H1 (cell line): Measurements from ENCODE around the gene SLC17A1. TPM values are rescaled to one million over a fixed set of nuclear protein-coding genes. Genes with fewer than 3 reads are reported as not detected.

ENCODE experiments used
- CTCF ChIA-PET: fragments of 300-600 bp; sonication (Branson Sonifier 250); formaldehyde crosslinking; loops from one replicate; lab custom pipeline; 2021; ENCODE audit not compliant: partially characterized antibody; lab: Charles Lee
- POLR2A ChIA-PET: fragments of 300-600 bp; sonication (Branson Sonifier 250); formaldehyde crosslinking; loops from one replicate; lab custom pipeline; 2021; ENCODE audit warnings: inconsistent platforms; ENCODE audit not compliant: partially characterized antibody; lab: Charles Lee
- DNase-seq, 2 experiments: peaks; one replicate each; pipeline versions ENCODE4 v3.0.0 to v3.0.0-alpha.2; 2010 to 2022; ENCODE audit warnings: low spot score in 2 of 2, low read depth in 1 of 2, mixed read lengths in 1 of 2
- FAIRE-seq: peaks from 2 replicates; lab custom pipeline; 2011; peaks lifted over from hg19 to GRCh38; lab: Jason Lieb, UNC
- H2AFZ ChIP-seq: 2 replicates; pipeline ENCODE4 v1.8.1; 2012; ENCODE audit warnings: low read length, inconsistent platforms
- H2AK5ac ChIP-seq: 2 replicates; pipeline ENCODE4 v1.6.1; 2013; ENCODE audit warnings: low read depth, low read length
- H2BK120ac ChIP-seq: replicated peaks from 2 replicates; pipeline ENCODE3; 2013; ENCODE audit warnings: low read depth, low read length, inconsistent platforms
- H2BK12ac ChIP-seq: 2 replicates; pipeline ENCODE4 v1.6.1; 2013; ENCODE audit warnings: low read depth, low read length
- H2BK15ac ChIP-seq: 2 replicates; pipeline ENCODE4 v1.6.1; 2013; ENCODE audit warnings: low read length
- H2BK20ac ChIP-seq: 2 replicates; pipeline ENCODE4 v1.6.1; 2013; ENCODE audit warnings: low read length
- H2BK5ac ChIP-seq: 2 replicates; pipeline ENCODE4 v1.6.1; 2013; ENCODE audit warnings: low read depth, low read length
- H3K14ac ChIP-seq: 2 replicates; pipeline ENCODE4 v1.6.1; 2013; ENCODE audit warnings: inconsistent platforms; ENCODE audit not compliant: insufficient read length
- H3K18ac ChIP-seq: 2 replicates; pipeline ENCODE4 v1.6.1; 2013; ENCODE audit warnings: low read length; ENCODE audit errors: extremely low read depth
- H3K23ac ChIP-seq: 2 replicates; pipeline ENCODE4 v1.6.1; 2013; ENCODE audit warnings: inconsistent platforms; ENCODE audit not compliant: insufficient read length
- H3K23me2 ChIP-seq: 2 replicates; pipeline ENCODE4 v1.6.1; 2013; ENCODE audit warnings: low read depth, low read length
- H3K27ac ChIP-seq: 2 replicates; pipeline ENCODE4 v1.6.1; 2011; ENCODE audit warnings: low read depth, low read length, inconsistent platforms
- H3K27me3 ChIP-seq, 4 experiments: replicated peaks in 1 of 4; 1 replicate in 1 of 4; 2 replicates in 3 of 4; pipeline versions ENCODE4 v1.6.1 to v1.8.1; 2011 to 2013; ENCODE audit warnings: low read length in 3 of 4, mild to moderate bottlenecking in 3 of 4, inconsistent platforms in 2 of 4, mixed read lengths in 2 of 4, moderate library complexity in 1 of 4; ENCODE audit not compliant: control insufficient read depth in 3 of 4, insufficient read depth in 3 of 4; ENCODE audit errors: extremely low read depth in 1 of 4
- H3K36me3 ChIP-seq, 4 experiments: 2 replicates each; pipeline versions ENCODE4 v1.6.1 to v1.8.1; 2011 to 2013; ENCODE audit warnings: mild to moderate bottlenecking in 4 of 4, low read length in 3 of 4, moderate library complexity in 2 of 4, control low read depth in 1 of 4, inconsistent platforms in 1 of 4; ENCODE audit not compliant: insufficient read depth in 4 of 4, control insufficient read depth in 2 of 4
- H3K4ac ChIP-seq: replicated peaks from 2 replicates; pipeline ENCODE3; 2013; ENCODE audit warnings: low read length, low read depth, mixed read lengths, inconsistent platforms; ENCODE audit not compliant: insufficient read length
- H3K4me1 ChIP-seq, 4 experiments: replicated peaks in 1 of 4; 1 replicate in 1 of 4; 2 replicates in 3 of 4; pipeline versions ENCODE4 v1.6.1 to v1.8.1; 2011 to 2013; ENCODE audit warnings: low read length in 3 of 4, inconsistent platforms in 2 of 4, mixed read lengths in 1 of 4; ENCODE audit not compliant: insufficient read depth in 4 of 4, control insufficient read depth in 3 of 4
- H3K4me2 ChIP-seq, 2 experiments: 2 replicates each; pipeline versions ENCODE4 v1.6.1 to v1.8.1; 2011 to 2013; ENCODE audit warnings: low read depth in 2 of 2, low read length in 2 of 2, control low read depth in 1 of 2, inconsistent platforms in 1 of 2, mild to moderate bottlenecking in 1 of 2; ENCODE audit not compliant: insufficient read depth in 1 of 2
- H3K4me3 ChIP-seq, 4 experiments: fragments of 200-600, 300-600 bp in 1 of 4; sonication (generic), shearing (Covaris generic), sonication (Bioruptor Twin) in 1 of 4; 2 replicates each; pipeline versions ENCODE4 v1.5.1 to v1.8.1; 2011 to 2016; ENCODE audit warnings: low read length in 4 of 4, low read depth in 3 of 4, control low read depth in 2 of 4, inconsistent platforms in 2 of 4, mild to moderate bottlenecking in 2 of 4, mixed read lengths in 1 of 4, moderate library complexity in 1 of 4; ENCODE audit not compliant: insufficient read depth in 2 of 4; ENCODE audit errors: extremely low read depth in 1 of 4
- H3K56ac ChIP-seq: replicated peaks from 2 replicates; pipeline ENCODE3; 2013; ENCODE audit warnings: low read depth, mild to moderate bottlenecking, mixed read lengths, low read length, inconsistent platforms; ENCODE audit not compliant: insufficient read length
- H3K79me1 ChIP-seq: 2 replicates; pipeline ENCODE4 v1.6.1; 2013; ENCODE audit warnings: low read depth, low read length, control low read depth
- H3K79me2 ChIP-seq, 2 experiments: 2 replicates each; pipeline versions ENCODE4 v1.6.1 to v1.8.1; 2012 to 2013; ENCODE audit warnings: low read length in 2 of 2, mild to moderate bottlenecking in 2 of 2, inconsistent platforms in 1 of 2; ENCODE audit not compliant: insufficient read depth in 2 of 2, control insufficient read depth in 1 of 2
- H3K9ac ChIP-seq, 4 experiments: replicated peaks in 1 of 4; 1 replicate in 1 of 4; 2 replicates in 3 of 4; pipeline versions ENCODE4 v1.6.1 to v1.8.1; 2011 to 2013; ENCODE audit warnings: low read depth in 3 of 4, low read length in 3 of 4, control low read depth in 2 of 4, mild to moderate bottlenecking in 2 of 4, moderate library complexity in 2 of 4, inconsistent platforms in 1 of 4; ENCODE audit errors: extremely low read depth in 1 of 4
- H3K9me3 ChIP-seq, 2 experiments: 2 replicates each; pipeline versions ENCODE4 v1.6.1 to v1.8.1; 2012 to 2013; ENCODE audit warnings: mild to moderate bottlenecking in 2 of 2, moderate library complexity in 2 of 2, control low read depth in 1 of 2, inconsistent platforms in 1 of 2, low read depth in 1 of 2, low read length in 1 of 2, mixed read lengths in 1 of 2; ENCODE audit not compliant: insufficient read depth in 2 of 2
- H4K20me1 ChIP-seq, 2 experiments: replicated peaks in 1 of 2; 2 replicates each; pipeline versions ENCODE3 to v1.8.1; 2011 to 2013; ENCODE audit warnings: inconsistent platforms in 2 of 2, low read length in 2 of 2, mild to moderate bottlenecking in 1 of 2; ENCODE audit not compliant: insufficient read depth in 2 of 2, control insufficient read depth in 1 of 2
- H4K5ac ChIP-seq: 2 replicates; pipeline ENCODE4 v1.6.1; 2013; ENCODE audit warnings: low read length, low read depth, mixed read lengths, inconsistent platforms; ENCODE audit not compliant: insufficient read length
- H4K8ac ChIP-seq: 2 replicates; pipeline ENCODE4 v1.8.0; 2013; ENCODE audit warnings: mild to moderate bottlenecking, moderate library complexity, low read length, inconsistent platforms; ENCODE audit not compliant: insufficient read depth; ENCODE audit errors: extremely low read depth
- H4K91ac ChIP-seq: replicated peaks from 2 replicates; pipeline ENCODE3; 2013; ENCODE audit warnings: low read length, mixed read lengths, inconsistent platforms; ENCODE audit not compliant: insufficient read length
- CTCF ChIP-seq, 3 experiments: IDR thresholded peaks; 1 replicate in 2 of 3; 2 replicates in 1 of 3; pipeline versions ENCODE4 v1.5.1 to v1.6.1; 2011; ENCODE audit warnings: low read length in 3 of 3, mild to moderate bottlenecking in 3 of 3, inconsistent platforms in 2 of 3, low read depth in 1 of 3, moderate library complexity in 1 of 3; ENCODE audit not compliant: insufficient read depth in 1 of 3; ENCODE audit errors: control extremely low read depth in 1 of 3
- KDM1A ChIP-seq: fragments of 200-600, 300-600 bp; sonication (generic); IDR thresholded peaks from 2 replicates; pipeline ENCODE4 v1.7.1; 2016; ENCODE audit warnings: mild to moderate bottlenecking, low read length, borderline replicate concordance
- RBBP5 ChIP-seq: IDR thresholded peaks from 2 replicates; pipeline ENCODE4 v1.7.1; 2012; ENCODE audit warnings: low read depth, mild to moderate bottlenecking, inconsistent platforms, low read length, moderate library complexity, borderline replicate concordance
- WGBS, 2 experiments: shearing (Covaris generic) in 1 of 2; methylation state at CpG; one replicate each; pipeline versions ENCODE4 v1.1.6 to v1.1.7; 2013 to 2015; ENCODE audit warnings: low lambda C conversion rate in 2 of 2, mixed read lengths in 2 of 2, inconsistent platforms in 1 of 2, low coverage in 1 of 2, missing lambda C conversion rate in 1 of 2; ENCODE audit not compliant: insufficient replicate concordance in 2 of 2, insufficient coverage in 1 of 2, insufficient read length in 1 of 2; ENCODE audit errors: extremely low coverage in 1 of 2, missing lambda C conversion rate in 1 of 2; 5-methylcytosine and 5-hydroxymethylcytosine counted together
- polyA plus RNA-seq, 7 experiments: library from polyadenylated mRNA; depleted of rRNA in 3 of 7; stranded (reverse) in 5 of 7; unstranded in 2 of 7; fragments of >200 nt in 5 of 7; fragments of 200-250 nt in 2 of 7; gene quantifications; 1 replicate in 5 of 7; 2 replicates in 1 of 7; 4 replicates in 1 of 7; pipeline versions ENCODE4 v1.2.1 to v1.2.3, GENCODE V29; 2011 to 2013; ENCODE audit warnings: missing spikeins in 2 of 7, mixed read lengths in 2 of 7
- total RNA-seq: library from RNA; stranded (reverse); fragmentation: NEBNext Ultra II Directional; extraction: Animal tissue kit (Norgen Biotek cat#: 25700); gene quantifications from 2 replicates; pipeline ENCODE4 v1.2.1, GENCODE V29; 2021

SLC17A1 gene
- total and polyA plus RNA-seq, 2 of the 8 experiments (the other 6 are each of a cell fraction or from before 2014, with no cell fraction given) = not detected

DNA sequence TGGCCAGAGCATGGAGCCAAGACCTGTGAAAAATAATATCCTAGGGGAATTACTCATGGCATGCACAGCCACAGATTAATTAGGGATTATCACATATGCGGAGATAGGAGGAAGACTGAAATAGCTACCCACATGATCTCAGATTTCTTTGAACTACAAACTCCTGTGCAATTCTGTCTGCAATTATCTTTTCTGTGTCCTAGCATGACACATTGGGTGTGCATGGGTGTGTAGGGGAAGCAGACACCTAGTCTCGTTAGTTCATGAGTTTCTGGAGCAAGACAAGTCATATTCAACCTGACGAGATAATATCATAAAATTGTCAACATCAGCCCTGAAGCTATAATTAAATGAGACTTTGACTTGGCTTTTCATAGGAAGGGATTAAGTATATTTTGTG, 80.9 kb downstream of the SLC17A1 start:
- no peak overlapping the region for H3K56ac ChIP-seq

More for the DNA sequence above, 80.9 kb downstream of the SLC17A1 start:
- no peak overlapping the region for H2AK5ac ChIP-seq
- H3K4me2 ChIP-seq = no peak overlapping the region
- no peaks in the 10 kb centered on the region for H4K20me1 ChIP-seq
- no peak overlapping the region for H4K5ac ChIP-seq
- WGBS, 2 experiments = 63% methylated on average over 3 of the region's 3 CpGs; no CpG with 5 or more reads in 1 of the 2 experiments
- no peaks in the 10 kb centered on the region for H3K4me1 ChIP-seq
- no peak overlapping the region for H3K4me3 ChIP-seq
- H3K23ac ChIP-seq = no peak overlapping the region
- ChIA-PET CTCF (interaction anchor here (1.5 to 3.0 kb wide), 5 partner anchors 8 to 253 kb away, joined by 3 to 13 read pairs (median 5); no protein-coding TSS in a partner anchor), POLR2A (no interaction called here)
- H3K27me3 ChIP-seq = no peaks in the 10 kb centered on the region
- no peaks in the 10 kb centered on the region for H3K79me2 ChIP-seq
- no peaks in the 10 kb centered on the region; the same call in 1 of the 2 replicates for H3K23me2 ChIP-seq
- H3K36me3 ChIP-seq = no peaks in the 10 kb centered on the region
- H3K27ac ChIP-seq = no peak overlapping the region
- H2BK5ac ChIP-seq = no peak overlapping the region
- H3K4ac ChIP-seq = no peak overlapping the region
- H2BK15ac ChIP-seq = no peak overlapping the region
- no peaks in the 10 kb centered on the region for H3K79me1 ChIP-seq
- no peak for TF ChIP-seq KDM1A
- TF ChIP-seq CTCF (IDR thresholded peaks at IDR 0.05; ENCODE audit: control extremely low read depth in 1 of 3, insufficient read depth in 1 of 3, low read depth in 1 of 3, low read length in 3 of 3) = no peak
- TF ChIP-seq RBBP5 = no peak
- no peaks in the 10 kb centered on the region for H3K9me3 ChIP-seq
- no peak overlapping the region for H2BK120ac ChIP-seq
- no peak overlapping the region for H2AFZ ChIP-seq
- no peak for DNase-seq
- no peak overlapping the region for H4K91ac ChIP-seq
- H3K14ac ChIP-seq = no peak overlapping the region
- H3K9ac ChIP-seq = no peak overlapping the region
- H3K18ac ChIP-seq = no peak overlapping the region
- H2BK12ac ChIP-seq = no peak overlapping the region
- FAIRE-seq = no peak
- no peak overlapping the region for H2BK20ac ChIP-seq
- no peak overlapping the region for H4K8ac ChIP-seq
